Keratinocyte (primary cell): ENCODE results near the gene KRT2. TPM values are rescaled to one million over a fixed set of nuclear protein-coding genes. Genes with fewer than 3 reads are reported as not detected.

Source experiments
- DNase-seq: peaks from one replicate; pipeline ENCODE4 v3.0.0-alpha.2; 2011; ENCODE audit warnings: low read depth, missing footprints, low spot score
- FAIRE-seq: peaks from 2 replicates; lab custom pipeline; 2011; peaks lifted over from hg19 to GRCh38; lab: Jason Lieb, UNC
- H2AFZ ChIP-seq: 2 replicates; pipeline ENCODE4 v1.6.0; 2012; ENCODE audit warnings: low read length, control low read depth, inconsistent platforms; ENCODE audit not compliant: control insufficient read depth
- H3K27ac ChIP-seq: 2 replicates; pipeline ENCODE4 v1.5.1; 2011; ENCODE audit warnings: low read length; ENCODE audit not compliant: control insufficient read depth, insufficient read depth
- H3K27me3 ChIP-seq: 3 replicates; pipeline ENCODE4 v1.6.0; 2011; ENCODE audit warnings: low read length; ENCODE audit not compliant: control insufficient read depth, insufficient read depth; ENCODE audit errors: extremely low read depth
- H3K36me3 ChIP-seq, 2 experiments: 2 replicates in 1 of 2; 3 replicates in 1 of 2; pipeline ENCODE4 v1.5.1; 2011; ENCODE audit warnings: low read length in 2 of 2, mild to moderate bottlenecking in 1 of 2; ENCODE audit not compliant: control insufficient read depth in 2 of 2, insufficient read depth in 2 of 2; ENCODE audit errors: extremely low read depth in 1 of 2
- H3K4me1 ChIP-seq: 3 replicates; pipeline ENCODE4 v1.5.1; 2011; ENCODE audit warnings: low read length; ENCODE audit not compliant: control insufficient read depth, insufficient read depth; ENCODE audit errors: extremely low read depth
- H3K4me2 ChIP-seq: 3 replicates; pipeline ENCODE4 v1.6.0; 2011; ENCODE audit warnings: low read depth, low read length; ENCODE audit not compliant: control insufficient read depth, insufficient read depth; ENCODE audit errors: extremely low read depth
- H3K4me3 ChIP-seq, 3 experiments: fragments of 200-600 bp in 1 of 3; sonication (generic) in 1 of 3; 2 replicates in 2 of 3; 3 replicates in 1 of 3; pipeline ENCODE4 v1.5.1; 2011 to 2016; ENCODE audit warnings: low read length in 3 of 3, mild to moderate bottlenecking in 3 of 3, control low read depth in 2 of 3, inconsistent platforms in 1 of 3, low read depth in 1 of 3, mixed read lengths in 1 of 3, mixed run types in 1 of 3, moderate library complexity in 1 of 3; ENCODE audit not compliant: control insufficient read depth in 2 of 3, insufficient read depth in 2 of 3; ENCODE audit errors: extremely low read depth in 1 of 3
- H3K79me2 ChIP-seq: 2 replicates; pipeline ENCODE4 v1.6.0; 2012; ENCODE audit warnings: low read length; ENCODE audit not compliant: control insufficient read depth, insufficient read depth
- H3K9ac ChIP-seq: 3 replicates; pipeline ENCODE4 v1.6.0; 2011; ENCODE audit warnings: low read length; ENCODE audit not compliant: control insufficient read depth, insufficient read depth; ENCODE audit errors: extremely low read depth
- H3K9me1 ChIP-seq: 3 replicates; pipeline ENCODE4 v1.6.0; 2011; ENCODE audit warnings: low read length; ENCODE audit not compliant: control insufficient read depth, insufficient read depth; ENCODE audit errors: extremely low read depth
- H3K9me3 ChIP-seq: 2 replicates; pipeline ENCODE4 v1.5.1; 2012; ENCODE audit warnings: low read depth, low read length; ENCODE audit not compliant: control insufficient read depth
- H4K20me1 ChIP-seq: 3 replicates; pipeline ENCODE4 v1.6.0; 2011; ENCODE audit warnings: low read length; ENCODE audit not compliant: control insufficient read depth, insufficient read depth; ENCODE audit errors: extremely low read depth
- EZH2 ChIP-seq: IDR thresholded peaks from one replicate; pipeline ENCODE4 v1.6.1; 2012; ENCODE audit warnings: inconsistent platforms, mild to moderate bottlenecking, low read length, moderate library complexity
- dilution Hi-C: fragments of 300-500 bp; cut with MboI; formaldehyde crosslinking; loops from one replicate; pipeline ENCODE4 v1.7.0; 2020; ENCODE audit warnings: low sequenced_read_pairs; ENCODE audit not compliant: extremely low pct_ligation_motif_present
- polyA plus RNA-seq, 5 experiments: library from polyadenylated mRNA; depleted of rRNA in 3 of 5; stranded (reverse) in 3 of 5; stranded (forward) in 1 of 5; unstranded in 1 of 5; fragments of >200 nt; gene quantifications; 1 replicate in 1 of 5; 2 replicates in 3 of 5; 3 replicates in 1 of 5; pipeline versions ENCODE4 v1.2.1 to v1.2.3, GENCODE V29; 2011 to 2012; ENCODE audit warnings: missing spikeins in 2 of 5, low read depth in 1 of 5, low replicate concordance in 1 of 5
- TF ChIP-seq, protein P1 (sequence below), 3 experiments: IDR thresholded peaks in 1 of 3; conservative IDR thresholded peaks in 1 of 3; optimal IDR thresholded peaks in 1 of 3; 2 replicates in 2 of 3; 3 replicates in 1 of 3; pipeline versions ENCODE3 to v1.5.1; 2011; ENCODE audit warnings: low read length in 3 of 3, mild to moderate bottlenecking in 3 of 3, moderate library complexity in 2 of 3, control low read depth in 1 of 3, inconsistent platforms in 1 of 3; ENCODE audit not compliant: insufficient read depth in 2 of 3; ENCODE audit errors: extremely low read depth in 1 of 3

The KRT2 gene
- polyA plus RNA-seq, 1 donor (not counting 4 experiments of a cell fraction or from before 2014, with no cell fraction given): 0.69 TPM

DNA sequence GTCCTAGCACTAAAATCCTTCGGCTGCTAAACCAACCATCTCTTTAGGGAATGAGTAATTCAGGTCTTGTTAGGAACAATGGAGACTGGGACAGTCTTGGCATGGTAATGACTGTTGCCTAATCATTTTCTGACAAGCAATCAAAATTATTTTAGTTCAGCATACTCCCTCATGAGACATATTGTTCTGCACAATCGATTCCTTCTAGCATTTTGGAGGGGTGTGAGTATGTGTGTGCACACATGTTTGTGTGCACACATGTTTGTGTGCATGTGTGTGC, 30.3 kb upstream of the KRT2 start:
- no peak for TF ChIP-seq EZH2
- TF ChIP-seq, protein P1, sequence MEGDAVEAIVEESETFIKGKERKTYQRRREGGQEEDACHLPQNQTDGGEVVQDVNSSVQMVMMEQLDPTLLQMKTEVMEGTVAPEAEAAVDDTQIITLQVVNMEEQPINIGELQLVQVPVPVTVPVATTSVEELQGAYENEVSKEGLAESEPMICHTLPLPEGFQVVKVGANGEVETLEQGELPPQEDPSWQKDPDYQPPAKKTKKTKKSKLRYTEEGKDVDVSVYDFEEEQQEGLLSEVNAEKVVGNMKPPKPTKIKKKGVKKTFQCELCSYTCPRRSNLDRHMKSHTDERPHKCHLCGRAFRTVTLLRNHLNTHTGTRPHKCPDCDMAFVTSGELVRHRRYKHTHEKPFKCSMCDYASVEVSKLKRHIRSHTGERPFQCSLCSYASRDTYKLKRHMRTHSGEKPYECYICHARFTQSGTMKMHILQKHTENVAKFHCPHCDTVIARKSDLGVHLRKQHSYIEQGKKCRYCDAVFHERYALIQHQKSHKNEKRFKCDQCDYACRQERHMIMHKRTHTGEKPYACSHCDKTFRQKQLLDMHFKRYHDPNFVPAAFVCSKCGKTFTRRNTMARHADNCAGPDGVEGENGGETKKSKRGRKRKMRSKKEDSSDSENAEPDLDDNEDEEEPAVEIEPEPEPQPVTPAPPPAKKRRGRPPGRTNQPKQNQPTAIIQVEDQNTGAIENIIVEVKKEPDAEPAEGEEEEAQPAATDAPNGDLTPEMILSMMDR (optimal IDR thresholded peaks at IDR 0.05 in 1 of 3, IDR thresholded peaks at IDR 0.05 in 1 of 3, conservative IDR thresholded peaks at IDR 0.05 in 1 of 3; ENCODE audit: extremely low read depth in 1 of 3, insufficient read depth in 2 of 3, low read length in 3 of 3): no peak
- Histone ChIP-seq H3K9ac (no peak overlapping the region), H3K27me3 (peaks cover 37% of the 10 kb centered on the region), H3K4me2 (no peak overlapping the region), H3K36me3 (no peaks in the 10 kb centered on the region), H3K4me3 (no peak overlapping the region), H3K79me2 (no peaks in the 10 kb centered on the region), H3K27ac (no peak overlapping the region), H3K9me1 (no peaks in the 10 kb centered on the region), H4K20me1 (no peaks in the 10 kb centered on the region), H3K9me3 (no peaks in the 10 kb centered on the region), H3K4me1 (peaks cover under 1% of the 10 kb centered on the region), H2AFZ (no peak overlapping the region)
- dilution Hi-C loops: no loop called here
- DNase-seq (no peak), FAIRE-seq (no peak)

DNA sequence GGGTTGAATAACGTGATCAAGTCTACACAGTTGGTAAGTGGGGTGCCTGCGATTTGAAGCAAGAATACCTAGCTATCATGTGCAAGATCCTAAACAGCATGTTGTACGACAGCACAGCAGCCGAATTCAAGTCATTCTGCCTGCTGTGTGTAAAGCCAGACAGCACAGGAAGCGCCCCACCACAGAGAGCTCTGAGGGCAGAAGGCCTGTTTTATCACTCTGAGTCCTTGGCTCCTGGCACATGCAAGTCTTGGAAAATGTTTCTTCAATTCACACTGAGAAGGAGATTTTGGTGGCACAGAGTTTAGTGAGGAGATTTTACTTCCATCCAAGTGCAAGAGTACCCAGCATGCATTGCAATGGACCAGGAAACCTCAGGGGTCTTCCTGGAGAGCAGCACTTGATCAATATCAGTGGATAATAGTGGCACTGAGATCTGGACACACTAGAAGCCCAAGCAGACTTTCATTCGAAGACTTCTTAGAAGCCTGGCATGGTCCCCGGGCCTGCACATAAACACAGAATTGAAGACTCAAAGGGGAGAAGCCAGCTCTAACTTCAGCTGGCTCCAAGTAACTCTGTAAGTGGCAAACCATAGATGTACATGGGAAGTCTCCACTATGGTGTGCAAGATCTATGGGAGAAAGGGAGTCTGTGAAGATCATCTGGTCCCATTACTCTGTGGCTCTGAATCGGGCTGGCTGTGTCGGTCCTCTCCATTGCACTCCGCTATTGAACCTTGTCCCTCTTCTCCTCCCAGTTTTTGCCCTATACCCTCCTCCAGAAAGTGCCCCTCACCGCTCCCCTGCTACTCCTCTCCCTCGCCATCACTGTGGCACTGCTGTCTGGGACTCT, 29.7 kb upstream of the KRT2 start:
- TF ChIP-seq, protein P1 (optimal IDR thresholded peaks at IDR 0.05 in 1 of 3, IDR thresholded peaks at IDR 0.05 in 1 of 3, conservative IDR thresholded peaks at IDR 0.05 in 1 of 3; ENCODE audit: extremely low read depth in 1 of 3, insufficient read depth in 2 of 3, low read length in 3 of 3): no peak
- TF ChIP-seq EZH2: no peak
- no peak overlapping the region for H3K27ac ChIP-seq
- no peak overlapping the region for H2AFZ ChIP-seq
- no peaks in the 10 kb centered on the region for H3K9me1 ChIP-seq
- no peaks in the 10 kb centered on the region for H3K9me3 ChIP-seq
- no peaks in the 10 kb centered on the region for H4K20me1 ChIP-seq
- H3K4me1 ChIP-seq: no peaks in the 10 kb centered on the region
- DNase-seq (no peak), FAIRE-seq (no peak)
- peaks cover 39% of the 10 kb centered on the region for H3K27me3 ChIP-seq
- no peak overlapping the region for H3K9ac ChIP-seq
- H3K4me2 ChIP-seq: no peak overlapping the region
- dilution Hi-C loops: no loop called here
- no peaks in the 10 kb centered on the region for H3K36me3 ChIP-seq
- no peaks in the 10 kb centered on the region for H3K79me2 ChIP-seq
- H3K4me3 ChIP-seq: no peak overlapping the region
